ENCODE results near the gene LRP4. TPM values are rescaled to one million over a fixed set of nuclear protein-coding genes. Genes with fewer than 3 reads are reported as not detected.
A peak's percentile ranks its signal among the peaks of the same experiment; 100 is the strongest.

The LRP4 gene
- total and polyA plus RNA-seq, 2 of the 13 experiments (the other 11 are each of a cell fraction or from before 2014, with no cell fraction given), result 4.7 to 13.3 TPM

DNA sequence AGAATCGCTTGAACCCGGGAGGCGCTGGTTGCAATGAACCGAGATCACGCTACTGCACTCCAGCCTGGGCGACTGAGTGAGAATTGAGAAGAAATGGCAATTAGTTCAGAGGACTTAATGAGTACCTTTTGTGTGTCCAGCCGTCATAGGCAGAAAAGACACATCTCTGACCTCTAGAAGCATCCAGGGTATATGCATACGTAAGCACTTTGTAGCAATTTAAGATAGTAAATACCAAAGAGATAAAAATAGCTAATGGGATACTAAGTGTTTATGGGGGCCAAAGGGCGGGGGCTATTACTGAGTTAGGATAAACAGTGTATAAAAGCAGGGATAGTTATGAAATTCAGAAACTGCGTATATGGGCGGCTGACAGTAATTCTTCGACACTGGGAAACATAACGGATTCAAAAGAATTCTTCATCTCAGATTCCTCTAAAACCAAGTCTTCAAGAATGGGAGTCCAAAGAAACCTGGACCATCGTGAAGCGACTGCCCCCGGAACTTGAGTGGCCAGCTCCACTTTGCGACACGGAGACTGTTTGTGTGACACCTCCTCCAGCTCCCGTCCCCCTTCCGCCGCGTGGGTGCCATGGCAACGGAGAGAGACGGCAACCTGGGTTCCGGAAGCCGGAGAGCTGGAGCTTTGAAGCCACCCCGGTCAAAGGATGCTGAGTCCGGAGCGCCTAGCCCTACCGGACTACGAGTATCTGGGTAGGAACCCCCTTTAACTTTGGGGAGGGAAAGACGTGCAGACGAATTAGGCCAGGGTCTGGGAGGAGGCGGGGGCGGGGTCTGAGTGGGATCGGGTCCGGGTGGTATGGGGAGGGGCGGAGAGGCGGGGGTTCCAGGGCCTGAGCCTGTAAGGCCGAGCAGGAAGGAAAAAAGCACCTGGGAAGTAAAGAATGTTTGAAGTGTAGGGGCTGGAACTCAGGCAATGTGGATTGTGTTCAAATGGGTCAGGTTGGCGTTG is 18.1 kb upstream of the LRP4 start, which contains the start of gene CSTPP1 (continued):
- TF ChIP-seq CBX2 (IDR thresholded peaks at IDR 0.05; ENCODE audit: low read depth, low read length) (no peak), CBX2 (CRISPR knock-in tag; IDR thresholded peaks at IDR 0.05; ENCODE audit: low read depth) (peak; percentile 69; the same call in 1 of the 2 replicates), ZNF121 (CRISPR knock-in tag; IDR thresholded peaks at IDR 0.05) (no peak), ZNF431 (CRISPR knock-in tag; IDR thresholded peaks at IDR 0.05; ENCODE audit: borderline replicate concordance, low read depth) (no peak), ZNF274 (CRISPR knock-in tag; IDR thresholded peaks at IDR 0.05) (no peak), ATF7 (IDR thresholded peaks at IDR 0.05) (no peak), ATF7 (CRISPR knock-in tag; IDR thresholded peaks at IDR 0.05) (0 out of 2 replicates have a peak, but pooled peaks have one; percentile 29), ZNF337 (CRISPR knock-in tag; IDR thresholded peaks at IDR 0.05; ENCODE audit: borderline replicate concordance, low read depth) (no peak), KDM3A (CRISPR knock-in tag; IDR thresholded peaks at IDR 0.05; ENCODE audit: low read depth) (no peak), POLR2G (IDR thresholded peaks at IDR 0.05; ENCODE audit: low read depth, low read length) (peak; percentile 50; the same call in 1 of the 2 replicates), GATAD1 (CRISPR knock-in tag; IDR thresholded peaks at IDR 0.05) (peak; percentile 92), ZNF761 (CRISPR knock-in tag; conservative IDR thresholded peaks at IDR 0.05) (0 out of 2 replicates have a peak, but pooled peaks have one; percentile 18), ZNF124 (CRISPR knock-in tag; IDR thresholded peaks at IDR 0.05) (no peak; the same call in 1 of the 2 replicates), PHF21A (CRISPR knock-in tag; IDR thresholded peaks at IDR 0.05) (no peak), ZNF605 (CRISPR knock-in tag; IDR thresholded peaks at IDR 0.05) (peak; percentile 65), SMAD9 (CRISPR knock-in tag; IDR thresholded peaks at IDR 0.05) (no peak), NFKB2 (CRISPR knock-in tag; IDR thresholded peaks at IDR 0.05; ENCODE audit: borderline replicate concordance) (peak; percentile 38; the same call in 1 of the 2 replicates), ZFY (CRISPR knock-in tag; IDR thresholded peaks at IDR 0.05) (no peak)
- TF ChIP-seq, protein P1, sequence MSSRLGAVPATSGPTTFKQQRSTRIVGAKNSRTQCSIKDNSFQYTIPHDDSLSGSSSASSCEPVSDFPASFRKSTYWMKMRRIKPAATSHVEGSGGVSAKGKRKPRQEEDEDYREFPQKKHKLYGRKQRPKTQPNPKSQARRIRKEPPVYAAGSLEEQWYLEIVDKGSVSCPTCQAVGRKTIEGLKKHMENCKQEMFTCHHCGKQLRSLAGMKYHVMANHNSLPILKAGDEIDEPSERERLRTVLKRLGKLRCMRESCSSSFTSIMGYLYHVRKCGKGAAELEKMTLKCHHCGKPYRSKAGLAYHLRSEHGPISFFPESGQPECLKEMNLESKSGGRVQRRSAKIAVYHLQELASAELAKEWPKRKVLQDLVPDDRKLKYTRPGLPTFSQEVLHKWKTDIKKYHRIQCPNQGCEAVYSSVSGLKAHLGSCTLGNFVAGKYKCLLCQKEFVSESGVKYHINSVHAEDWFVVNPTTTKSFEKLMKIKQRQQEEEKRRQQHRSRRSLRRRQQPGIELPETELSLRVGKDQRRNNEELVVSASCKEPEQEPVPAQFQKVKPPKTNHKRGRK (CRISPR knock-in tag; IDR thresholded peaks at IDR 0.05), result no peak
- TF ChIP-seq, protein P2, sequence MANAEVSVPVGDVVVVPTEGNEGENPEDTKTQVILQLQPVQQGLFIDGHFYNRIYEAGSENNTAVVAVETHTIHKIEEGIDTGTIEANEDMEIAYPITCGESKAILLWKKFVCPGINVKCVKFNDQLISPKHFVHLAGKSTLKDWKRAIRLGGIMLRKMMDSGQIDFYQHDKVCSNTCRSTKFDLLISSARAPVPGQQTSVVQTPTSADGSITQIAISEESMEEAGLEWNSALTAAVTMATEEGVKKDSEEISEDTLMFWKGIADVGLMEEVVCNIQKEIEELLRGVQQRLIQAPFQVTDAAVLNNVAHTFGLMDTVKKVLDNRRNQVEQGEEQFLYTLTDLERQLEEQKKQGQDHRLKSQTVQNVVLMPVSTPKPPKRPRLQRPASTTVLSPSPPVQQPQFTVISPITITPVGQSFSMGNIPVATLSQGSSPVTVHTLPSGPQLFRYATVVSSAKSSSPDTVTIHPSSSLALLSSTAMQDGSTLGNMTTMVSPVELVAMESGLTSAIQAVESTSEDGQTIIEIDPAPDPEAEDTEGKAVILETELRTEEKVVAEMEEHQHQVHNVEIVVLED (CRISPR knock-in tag; IDR thresholded peaks at IDR 0.05; ENCODE audit: borderline replicate concordance), result 0 out of 2 replicates have a peak, but pooled peaks have one; percentile 26
- TF ChIP-seq, protein P3, sequence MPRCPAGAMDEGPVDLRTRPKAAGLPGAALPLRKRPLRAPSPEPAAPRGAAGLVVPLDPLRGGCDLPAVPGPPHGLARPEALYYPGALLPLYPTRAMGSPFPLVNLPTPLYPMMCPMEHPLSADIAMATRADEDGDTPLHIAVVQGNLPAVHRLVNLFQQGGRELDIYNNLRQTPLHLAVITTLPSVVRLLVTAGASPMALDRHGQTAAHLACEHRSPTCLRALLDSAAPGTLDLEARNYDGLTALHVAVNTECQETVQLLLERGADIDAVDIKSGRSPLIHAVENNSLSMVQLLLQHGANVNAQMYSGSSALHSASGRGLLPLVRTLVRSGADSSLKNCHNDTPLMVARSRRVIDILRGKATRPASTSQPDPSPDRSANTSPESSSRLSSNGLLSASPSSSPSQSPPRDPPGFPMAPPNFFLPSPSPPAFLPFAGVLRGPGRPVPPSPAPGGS (CRISPR knock-in tag; IDR thresholded peaks at IDR 0.05), result no peak
- TF ChIP-seq, protein P4, sequence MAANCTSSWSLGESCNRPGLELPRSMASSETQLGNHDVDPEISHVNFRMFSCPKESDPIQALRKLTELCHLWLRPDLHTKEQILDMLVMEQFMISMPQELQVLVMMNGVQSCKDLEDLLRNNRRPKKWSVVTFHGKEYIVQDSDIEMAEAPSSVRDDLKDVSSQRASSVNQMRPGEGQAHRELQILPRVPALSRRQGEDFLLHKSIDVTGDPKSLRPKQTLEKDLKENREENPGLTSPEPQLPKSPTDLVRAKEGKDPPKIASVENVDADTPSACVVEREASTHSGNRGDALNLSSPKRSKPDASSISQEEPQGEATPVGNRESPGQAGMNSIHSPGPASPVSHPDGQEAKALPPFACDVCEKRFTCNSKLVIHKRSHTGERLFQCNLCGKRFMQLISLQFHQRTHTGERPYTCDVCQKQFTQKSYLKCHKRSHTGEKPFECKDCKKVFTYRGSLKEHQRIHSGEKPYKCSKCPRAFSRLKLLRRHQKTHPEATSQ (CRISPR knock-in tag; IDR thresholded peaks at IDR 0.05; ENCODE audit: borderline replicate concordance), result no peak; the same call in 1 of the 2 replicates

Measured in HepG2 (cell line).